GM12873 (cell line): ENCODE data around the gene OLIG1.

Source experiments
- TF ChIP-seq, protein P1 (sequence below): IDR thresholded peaks from 2 replicates; pipeline ENCODE4 v1.5.1; 2012; ENCODE audit warnings: low read depth, mild to moderate bottlenecking, moderate library complexity, low read length, control low read depth; ENCODE audit not compliant: insufficient read depth; ENCODE audit errors: missing control alignments

Gene OLIG1

GRCh38 chr21:33078907-33079582, 9.1 kb downstream of the OLIG1 start:
- TF ChIP-seq, protein P1, sequence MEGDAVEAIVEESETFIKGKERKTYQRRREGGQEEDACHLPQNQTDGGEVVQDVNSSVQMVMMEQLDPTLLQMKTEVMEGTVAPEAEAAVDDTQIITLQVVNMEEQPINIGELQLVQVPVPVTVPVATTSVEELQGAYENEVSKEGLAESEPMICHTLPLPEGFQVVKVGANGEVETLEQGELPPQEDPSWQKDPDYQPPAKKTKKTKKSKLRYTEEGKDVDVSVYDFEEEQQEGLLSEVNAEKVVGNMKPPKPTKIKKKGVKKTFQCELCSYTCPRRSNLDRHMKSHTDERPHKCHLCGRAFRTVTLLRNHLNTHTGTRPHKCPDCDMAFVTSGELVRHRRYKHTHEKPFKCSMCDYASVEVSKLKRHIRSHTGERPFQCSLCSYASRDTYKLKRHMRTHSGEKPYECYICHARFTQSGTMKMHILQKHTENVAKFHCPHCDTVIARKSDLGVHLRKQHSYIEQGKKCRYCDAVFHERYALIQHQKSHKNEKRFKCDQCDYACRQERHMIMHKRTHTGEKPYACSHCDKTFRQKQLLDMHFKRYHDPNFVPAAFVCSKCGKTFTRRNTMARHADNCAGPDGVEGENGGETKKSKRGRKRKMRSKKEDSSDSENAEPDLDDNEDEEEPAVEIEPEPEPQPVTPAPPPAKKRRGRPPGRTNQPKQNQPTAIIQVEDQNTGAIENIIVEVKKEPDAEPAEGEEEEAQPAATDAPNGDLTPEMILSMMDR, result peak; percentile 20

DNA sequence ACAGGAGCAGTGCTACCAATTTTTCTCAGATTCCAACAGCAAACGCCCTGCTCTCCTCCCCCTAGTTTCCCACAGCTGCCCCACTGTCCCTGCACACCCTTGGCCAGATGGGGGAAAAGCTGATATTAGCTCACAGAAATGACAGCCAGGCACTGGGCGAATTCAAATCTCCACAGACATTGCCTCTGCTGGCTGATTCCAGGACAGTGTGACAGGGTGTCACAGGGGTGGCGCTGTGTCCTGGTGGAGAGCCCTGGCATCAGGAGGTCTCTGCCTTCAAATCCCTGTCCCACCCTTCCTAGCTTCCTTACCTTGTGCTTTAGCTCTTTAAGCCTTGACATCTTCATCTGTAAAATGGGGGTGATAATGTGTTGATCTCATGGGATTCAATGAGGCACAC, 10.4 kb downstream of the OLIG1 start:
- TF ChIP-seq, protein P1, result no peak

- TF ChIP-seq, protein P1, result no peak
Measured at GRCh38 chr21:33080776-33081175, 10.8 kb downstream of the OLIG1 start.

GRCh38 chr21:33088384-33088783, 18.4 kb downstream of the OLIG1 start:
- TF ChIP-seq, protein P1, result no peak

- TF ChIP-seq, protein P1, result no peak
Measured at GRCh38 chr21:33089395-33090119, 19.6 kb downstream of the OLIG1 start.

DNA sequence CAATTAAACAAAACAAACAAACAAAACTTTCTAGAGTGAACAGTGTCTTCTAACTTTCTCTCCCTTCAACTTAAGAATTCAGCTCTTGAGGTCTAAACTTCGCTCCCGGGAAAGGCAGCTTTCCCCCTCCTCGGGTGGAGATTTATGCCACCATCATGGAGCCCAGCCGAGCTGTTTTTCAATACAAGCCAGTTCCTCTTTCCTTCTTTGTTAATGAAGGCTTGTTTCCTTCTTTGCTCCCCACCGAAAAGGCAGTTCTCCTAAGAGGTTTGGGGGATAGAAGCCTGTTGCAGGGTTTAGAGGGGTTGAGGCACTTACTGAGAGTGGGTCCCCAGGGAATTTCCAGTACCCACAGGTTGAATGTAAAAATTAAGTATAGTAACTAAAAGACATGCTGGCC, 26.5 kb downstream of the OLIG1 start:
- TF ChIP-seq, protein P1, result no peak

- TF ChIP-seq, protein P1, result no peak
Measured at GRCh38 chr21:33099131-33099530, 29.2 kb downstream of the OLIG1 start.
